ENCODE results near the gene ARHGAP45.

- TF ChIP-seq RAD21 (conservative IDR thresholded peaks at IDR 0.05 in 1 of 2, IDR thresholded peaks at IDR 0.05 in 1 of 2): no peak
- TF ChIP-seq CTCF (IDR thresholded peaks at IDR 0.05): no peak
- no peak; the same call in 1 of the 2 replicates for TF ChIP-seq MAX (IDR thresholded peaks at IDR 0.05)
- TF ChIP-seq SREBF2 (IDR thresholded peaks at IDR 0.05): no peak
- no peak for TF ChIP-seq POLR2A (IDR thresholded peaks at IDR 0.05; ENCODE audit: low read length)
- no peak for TF ChIP-seq HDAC2 (IDR thresholded peaks at IDR 0.05)
- TF ChIP-seq RFX5 (IDR thresholded peaks at IDR 0.05): no peak
- no peak for TF ChIP-seq ZFP36 (IDR thresholded peaks at IDR 0.05; ENCODE audit: borderline replicate concordance, partially characterized antibody)
- no peak for TF ChIP-seq REST (IDR thresholded peaks at IDR 0.05)
- no peak for TF ChIP-seq CHD2 (IDR thresholded peaks at IDR 0.05; ENCODE audit: low read length, partially characterized antibody)
These were observed 37.5 kb downstream of the ARHGAP45 start for GRCh38 chr19:1104311-1105007.

Measured in A549 (cell line).